ENCODE results near the gene NUDT21.
"Not testable (repeated sequence)": the region's sequence is repeated elsewhere in the genome, so short reads cannot be mapped to it uniquely, and the experiment has no call there.

The NUDT21 gene

DNA sequence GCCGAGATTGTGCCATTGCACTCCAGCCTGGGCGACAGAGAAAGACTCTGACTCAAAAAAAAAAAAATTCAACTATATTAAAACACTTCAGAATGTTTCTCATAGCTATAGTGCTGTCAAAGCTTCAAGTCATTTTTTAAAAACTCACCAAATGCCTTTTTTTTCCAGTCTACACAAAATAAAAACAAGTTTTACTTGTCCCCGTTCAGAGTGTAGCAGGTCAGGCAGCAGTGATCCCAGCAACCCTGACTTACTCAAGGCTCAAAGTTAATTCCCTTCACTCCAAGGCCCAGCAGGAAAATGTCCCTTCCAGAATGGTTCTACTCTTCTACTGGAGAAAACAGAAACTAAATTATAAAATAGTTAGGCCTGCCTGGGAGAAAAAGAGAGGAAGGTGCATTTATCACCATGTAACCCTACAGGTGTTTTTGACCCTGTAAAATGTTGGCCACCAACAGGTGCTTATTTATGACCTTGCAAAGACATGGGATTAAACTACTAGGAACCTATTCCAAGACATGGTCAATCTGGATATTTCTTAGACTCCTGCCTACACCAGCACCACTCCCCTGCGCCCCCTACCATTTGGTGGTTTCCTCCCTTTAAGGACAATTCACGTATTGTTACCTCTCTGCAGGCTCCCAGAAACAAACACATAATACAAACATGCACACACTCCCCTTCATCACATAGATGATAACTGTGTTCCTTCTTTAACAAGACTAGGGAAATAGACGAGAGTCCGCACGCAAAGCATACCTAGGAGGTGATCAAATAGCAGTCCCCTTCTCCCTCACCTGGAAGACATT, 31.2 kb downstream of the NUDT21 start:
- no peak for DNase-seq (ENCODE audit: low read depth)

DNA sequence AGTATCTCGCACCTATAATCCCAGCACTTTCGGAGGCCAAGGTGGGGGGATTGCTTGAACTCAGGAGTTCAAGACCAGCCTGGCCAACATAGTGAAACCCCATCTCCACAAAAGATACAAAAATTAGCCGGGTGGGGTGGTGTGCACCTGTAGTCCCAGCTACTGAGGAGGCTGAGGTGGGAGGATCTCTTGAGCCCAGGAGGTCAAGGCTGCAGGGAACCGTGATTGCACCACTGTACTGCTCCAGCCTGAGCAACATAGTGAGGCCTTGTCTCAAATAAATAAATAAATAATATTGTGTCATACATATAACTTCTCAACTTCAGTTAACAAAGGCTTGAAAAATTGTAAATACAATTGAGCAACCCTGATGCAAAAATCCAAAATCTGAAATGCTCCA, 34.0 kb downstream of the NUDT21 start:
- DNase-seq (ENCODE audit: low read depth), result no peak

- no peak for DNase-seq (ENCODE audit: low read depth)
Observed at GRCh38 chr16:56415875-56416274, 35.3 kb downstream of the NUDT21 start.

GRCh38 chr16:56414366-56414765, 36.8 kb downstream of the NUDT21 start:
- no peak for DNase-seq (ENCODE audit: low read depth)

DNA sequence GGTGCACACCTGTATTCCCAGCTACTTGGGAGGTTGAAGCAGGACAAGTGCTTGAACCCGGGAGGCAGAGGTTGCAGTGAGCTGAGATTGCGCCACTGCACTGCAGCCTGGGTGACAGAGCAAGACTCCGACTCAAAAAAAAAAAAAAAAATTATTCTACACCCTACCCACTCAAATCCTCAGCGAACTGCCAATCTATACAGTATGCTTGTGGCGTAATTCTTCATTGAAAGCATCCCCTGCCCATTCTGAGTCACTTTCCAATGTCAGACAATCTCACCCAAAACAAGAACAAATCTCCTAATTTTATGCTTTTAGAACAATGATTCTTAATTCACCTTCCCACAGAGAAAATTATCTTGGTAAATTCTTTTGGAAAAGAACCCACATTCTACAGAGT, 37.8 kb downstream of the NUDT21 start:
- DNase-seq (ENCODE audit: low read depth), result no peak

DNA sequence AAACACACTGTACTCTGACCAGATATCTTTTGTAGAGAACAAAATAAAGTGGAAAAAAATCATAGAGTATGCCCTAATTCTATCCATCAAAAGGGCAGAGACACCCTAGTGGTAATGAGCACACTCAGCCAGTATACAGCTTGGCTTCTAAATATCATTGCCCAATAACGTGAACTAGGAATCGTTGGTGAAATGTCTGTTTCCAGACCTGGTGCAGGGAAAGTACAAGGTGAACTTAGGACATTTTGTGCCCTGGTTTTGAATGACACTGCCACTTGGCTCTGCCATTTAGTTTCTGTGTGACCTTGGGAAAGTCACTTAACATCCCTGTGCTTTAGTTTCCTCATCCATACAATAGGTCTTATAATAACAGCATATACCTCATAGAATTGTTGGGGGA, 39.5 kb downstream of the NUDT21 start:
- no peak for DNase-seq (ENCODE audit: low read depth)

DNA sequence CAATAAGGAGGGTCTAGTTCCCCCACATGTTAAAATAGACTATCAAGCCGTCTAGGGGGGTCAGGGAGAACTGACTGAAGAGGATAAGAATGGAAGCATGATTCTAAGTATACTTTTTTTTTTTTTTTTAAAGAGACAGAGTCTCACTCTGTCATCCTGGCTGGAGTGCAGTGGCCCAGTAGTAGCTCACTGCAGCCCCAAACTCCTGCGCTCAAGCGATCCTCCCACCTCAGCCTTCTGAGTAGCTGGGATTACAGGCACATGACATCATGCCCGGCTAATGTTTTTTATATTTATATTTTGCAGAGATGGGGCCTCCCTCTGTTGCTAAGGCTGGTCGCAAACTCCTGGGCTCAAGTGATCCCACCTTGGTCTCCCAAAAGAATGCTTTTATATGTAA, 40.0 kb downstream of the NUDT21 start:
- DNase-seq (ENCODE audit: low read depth), result no peak

DNA sequence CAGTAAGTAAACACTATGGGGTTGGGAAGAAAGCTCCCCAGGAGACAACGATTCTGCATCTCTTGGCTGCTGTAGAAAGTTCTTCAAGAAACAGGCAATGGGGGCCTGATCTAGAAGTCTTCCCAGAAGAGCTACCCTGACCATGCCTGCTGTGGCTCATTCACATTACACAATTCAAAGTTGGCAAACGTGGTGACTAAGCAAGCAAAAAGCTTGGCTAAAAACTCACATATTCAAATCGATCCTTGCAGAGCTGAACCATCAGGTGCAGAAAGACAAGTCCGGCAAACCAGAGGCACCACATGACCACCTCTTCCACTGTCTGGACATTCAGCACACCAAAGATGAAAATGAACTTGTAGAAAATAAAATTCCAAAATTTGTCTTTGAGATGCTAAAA, 41.9 kb downstream of the NUDT21 start:
- no peak for DNase-seq (ENCODE audit: low read depth)

- no peak for DNase-seq (ENCODE audit: low read depth)
Observed at GRCh38 chr16:56408379-56409098, 42.6 kb downstream of the NUDT21 start.

GRCh38 chr16:56405977-56406672, 45.0 kb downstream of the NUDT21 start:
- DNase-seq (ENCODE audit: low read depth), result no peak

- no peak for DNase-seq (ENCODE audit: low read depth)
Observed at GRCh38 chr16:56401482-56401881, 49.6 kb downstream of the NUDT21 start.

- no peak for DNase-seq (ENCODE audit: low read depth)
Observed at GRCh38 chr16:56400458-56400857, 50.7 kb downstream of the NUDT21 start.

DNA sequence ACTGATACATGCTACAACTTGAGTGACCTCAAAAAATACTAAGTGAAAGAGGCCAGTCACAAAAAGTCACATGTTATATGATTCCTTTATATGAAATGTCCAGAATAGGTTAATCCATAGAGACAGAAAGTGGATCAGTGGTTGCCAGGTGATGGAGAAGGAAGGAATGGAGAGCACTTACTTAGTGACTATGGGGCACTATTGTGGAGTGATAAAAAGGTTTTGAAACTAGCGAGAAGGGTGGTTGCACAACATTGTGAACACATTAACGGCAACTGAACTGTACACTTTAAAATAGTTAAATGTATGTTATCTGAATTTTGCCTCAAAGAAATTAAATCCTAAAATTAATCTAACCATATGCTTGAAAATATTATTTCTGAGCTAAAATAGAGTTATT, 51.6 kb downstream of the NUDT21 start:
- no peak for DNase-seq (ENCODE audit: low read depth)

GRCh38 chr16:56399047-56399446, 52.1 kb downstream of the NUDT21 start:
- no peak for DNase-seq (ENCODE audit: low read depth)

- not testable (repeated sequence) for DNase-seq (ENCODE audit: low read depth)
Observed at GRCh38 chr16:56396724-56397123, 54.4 kb downstream of the NUDT21 start.

- DNase-seq (ENCODE audit: low read depth), result no peak
Observed at GRCh38 chr16:56389554-56389953, 61.6 kb downstream of the NUDT21 start.

GRCh38 chr16:56388209-56388608, 62.9 kb downstream of the NUDT21 start:
- no peak for DNase-seq (ENCODE audit: low read depth)

GRCh38 chr16:56387396-56387795, 63.7 kb downstream of the NUDT21 start:
- DNase-seq (ENCODE audit: low read depth), result no peak

- DNase-seq (ENCODE audit: low read depth), result no peak
Observed at GRCh38 chr16:56384074-56384721, 66.9 kb downstream of the NUDT21 start.

GRCh38 chr16:56382901-56383355, 68.2 kb downstream of the NUDT21 start:
- no peak for DNase-seq (ENCODE audit: low read depth)

GRCh38 chr16:56382459-56382858, 68.7 kb downstream of the NUDT21 start:
- no peak for DNase-seq (ENCODE audit: low read depth)

- DNase-seq (ENCODE audit: low read depth), result not testable (repeated sequence)
Observed at GRCh38 chr16:56380778-56381485, 70.2 kb downstream of the NUDT21 start.

Measured in stimulated activated CD8-positive, alpha-beta memory T cell treated with anti-CD3 and anti-CD28 coated beads, Interleukin-15, amount 100 ng/mL, for 24 hours (primary cell).